Measurements from ENCODE around the gene GSTM4. TPM values are rescaled to one million over a fixed set of nuclear protein-coding genes. Genes with fewer than 3 reads are reported as not detected.

GSTM4 gene
- total and polyA plus RNA-seq, 2 of the 4 experiments (the other 2 are of a cell fraction) = 10.4 to 37.8 TPM

DNA sequence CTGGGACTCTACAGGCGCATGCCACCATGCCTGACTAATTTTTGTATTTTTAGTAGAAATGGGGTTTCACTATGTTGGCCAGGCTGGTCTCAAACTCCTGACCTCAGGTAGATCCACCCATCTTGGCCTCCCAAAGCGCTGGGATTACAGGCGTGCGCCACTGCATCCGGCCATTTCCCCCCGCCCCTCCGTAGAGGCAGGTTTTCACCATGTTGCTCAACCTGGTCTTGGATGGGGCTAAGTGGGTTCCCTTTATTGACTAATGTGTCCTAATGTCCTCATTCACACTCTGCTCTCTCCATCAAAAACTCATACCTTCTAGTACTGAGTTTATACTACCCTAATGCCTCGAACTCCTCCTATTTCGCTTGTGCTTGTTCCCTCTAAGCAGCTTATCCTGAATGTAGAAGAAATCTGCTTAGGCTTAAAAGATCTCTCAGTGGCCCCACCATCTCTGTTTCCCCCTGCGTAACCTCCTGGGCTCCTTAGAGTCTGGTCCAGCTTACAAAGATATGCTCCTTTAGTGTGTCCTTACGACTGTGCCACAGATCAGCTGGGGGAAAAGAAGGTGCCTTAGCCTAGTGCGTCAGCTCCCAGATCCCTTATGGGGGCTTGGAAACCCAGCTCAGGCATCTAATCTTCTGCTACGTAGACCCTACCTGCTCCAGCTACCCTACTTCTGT lies 44.5 kb upstream of the GSTM4 start:
- ATAC-seq (ENCODE audit: low read depth) = no peak
- Histone ChIP-seq H2BK20ac (ENCODE audit: low read depth, low read length) (no peak overlapping the region), H3K4me1 (ENCODE audit: control insufficient read depth, insufficient read depth, low read length) (peaks cover 16% of the 10 kb centered on the region), H2BK15ac (ENCODE audit: low read depth, low read length) (no peak overlapping the region; the same call in 2 of the 3 replicates), H3K14ac (replicated peaks; ENCODE audit: low read depth, low read length) (0 out of 2 replicates have a peak overlapping the region, but pooled peaks have one; percentile 52), H3K27me3 (ENCODE audit: control insufficient read depth, insufficient read depth, low read length) (no peaks in the 10 kb centered on the region), H2AK9ac (replicated peaks; ENCODE audit: low read depth, low read length, poor library complexity) (no peak overlapping the region), H2BK5ac (ENCODE audit: low read depth, low read length, poor library complexity, severe bottlenecking) (no peak overlapping the region), H3K4ac (ENCODE audit: low read depth, low read length) (no peak overlapping the region), H3K27ac (ENCODE audit: insufficient read depth, low read length) (no peak overlapping the region), H3K9ac (ENCODE audit: low read depth, low read length) (no peak overlapping the region), H3K4me3 (ENCODE audit: insufficient read depth, low read depth, low read length) (no peak overlapping the region), H3K79me1 (ENCODE audit: low read depth in 1 of 2, low read length in 2 of 2) (peaks cover 0 to 47% of the 10 kb centered on the region in 2 experiments; a peak in 2 of 4 replicates), H3K9me3 (ENCODE audit: control insufficient read depth, insufficient read depth, low read length) (no peaks in the 10 kb centered on the region), H3K18ac (ENCODE audit: low read depth, low read length) (peak overlapping the region; percentile 6; the same call in 1 of the 2 replicates), H4K5ac (ENCODE audit: low read depth, low read length) (no peak overlapping the region), H3K4me2 (ENCODE audit: low read depth, low read length) (no peak overlapping the region), H3K23ac (ENCODE audit: low read depth, low read length) (no peak overlapping the region), H4K20me1 (ENCODE audit: insufficient read depth, low read length) (no peaks in the 10 kb centered on the region), H2AK5ac (ENCODE audit: low read depth, low read length) (peak overlapping the region; percentile 47; the same call in 1 of the 2 replicates), H2BK120ac (ENCODE audit: low read depth, low read length) (no peak overlapping the region), H3K9me1 (ENCODE audit: insufficient read depth, low read length) (peaks cover 41% of the 10 kb centered on the region), H4K8ac (ENCODE audit: low read depth in 2 of 2, low read length in 2 of 2) (no peak overlapping the region), H4K91ac (ENCODE audit: insufficient read depth, low read depth, low read length) (no peak overlapping the region; the same call in 1 of the 2 replicates), H3K56ac (ENCODE audit: extremely low read depth, insufficient read depth, low read length) (no peak overlapping the region), H3K36me3 (ENCODE audit: control insufficient read depth, insufficient read depth, low read length) (no peaks in the 10 kb centered on the region), H2AFZ (replicated peaks; ENCODE audit: low read length, poor library complexity) (no peak overlapping the region)
- ChIA-PET POLR2A (ENCODE audit: unreplicated experiment) (interaction anchor here (0.6 to 1.0 kb wide), 2 partner anchors 16 to 319 kb away, joined by 3 read pairs; no protein-coding TSS in a partner anchor), CTCF (interaction anchor here (0.7 kb wide), 1 partner anchor 14 kb away, joined by 5 read pairs; no protein-coding TSS in a partner anchor)
- intact Hi-C loops (cut with micrococcal nuclease) (no loop called here), dilution Hi-C loops (cut with HindIII; ENCODE audit: low sequenced_read_pairs, unreplicated experiment) (no loop called here), in situ Hi-C loops (cut with MboI; ENCODE audit: low sequenced_read_pairs) (no loop called here)
- WGBS, 2 experiments (ENCODE audit: extremely low coverage in 2 of 2, insufficient read length in 1 of 2) = no CpG with 5 or more reads among the region's 13 CpGs
- no peak for TF ChIP-seq RCOR1 (IDR thresholded peaks at IDR 0.05; ENCODE audit: insufficient replicate concordance, low read length)
- TF ChIP-seq ELK1 (IDR thresholded peaks at IDR 0.05; ENCODE audit: borderline replicate concordance, low read depth, low read length) = no peak
- TF ChIP-seq BHLHE40 (IDR thresholded peaks at IDR 0.05; ENCODE audit: low read depth, low read length) = no peak
- no TSS peak for BruUV-seq (replicated peaks)
- DNase-seq = no peak
